ENCODE results near the gene SMPD1.

The SMPD1 gene

GRCh38 chr11:6437423-6437822 is 47.1 kb downstream of the SMPD1 start:
- no peak for TF ChIP-seq EZH2 (IDR thresholded peaks at IDR 0.05; ENCODE audit: borderline replicate concordance, low read depth, low read length, severe bottlenecking)
- TF ChIP-seq CTCF (IDR thresholded peaks at IDR 0.05; ENCODE audit: borderline replicate concordance, extremely low read depth, low read length, poor library complexity, severe bottlenecking), result no peak
- no peaks in the 10 kb centered on the region for H3K79me2 ChIP-seq (ENCODE audit: insufficient read depth, low read length)
- no peaks in the 10 kb centered on the region for H3K27me3 ChIP-seq (ENCODE audit: insufficient read depth, low read length, poor library complexity)
- H3K9me3 ChIP-seq (ENCODE audit: insufficient read depth, low read length, severe bottlenecking), result no peaks in the 10 kb centered on the region
- no peak for DNase-seq
- H2AFZ ChIP-seq (ENCODE audit: low read depth, low read length), result no peak overlapping the region
- no peaks in the 10 kb centered on the region for H3K4me1 ChIP-seq (ENCODE audit: insufficient read depth, low read length)
- no peak overlapping the region for H3K27ac ChIP-seq (ENCODE audit: low read length)
- no peaks in the 10 kb centered on the region for H3K36me3 ChIP-seq (ENCODE audit: insufficient read depth, low read length)
- H3K9ac ChIP-seq (ENCODE audit: low read depth, low read length), result no peak overlapping the region
- H3K4me2 ChIP-seq (ENCODE audit: insufficient read depth, low read length), result no peak overlapping the region
- no peak for ATAC-seq (ENCODE audit: insufficient read depth, low read depth)
- H4K20me1 ChIP-seq (ENCODE audit: insufficient read depth, low read length), result no peaks in the 10 kb centered on the region
- H3K4me3 ChIP-seq (ENCODE audit: low read depth in 1 of 2, low read length in 2 of 2), result no peak overlapping the region

- no peaks in the 10 kb centered on the region for H3K4me1 ChIP-seq (ENCODE audit: insufficient read depth, low read length)
- H3K4me3 ChIP-seq (ENCODE audit: low read depth in 1 of 2, low read length in 2 of 2), result no peak overlapping the region
- H2AFZ ChIP-seq (ENCODE audit: low read depth, low read length), result no peak overlapping the region
- no peaks in the 10 kb centered on the region for H3K36me3 ChIP-seq (ENCODE audit: insufficient read depth, low read length)
- no peaks in the 10 kb centered on the region for H3K9me3 ChIP-seq (ENCODE audit: insufficient read depth, low read length, severe bottlenecking)
- TF ChIP-seq CTCF (IDR thresholded peaks at IDR 0.05; ENCODE audit: borderline replicate concordance, extremely low read depth, low read length, poor library complexity, severe bottlenecking) (no peak), EZH2 (IDR thresholded peaks at IDR 0.05; ENCODE audit: borderline replicate concordance, low read depth, low read length, severe bottlenecking) (no peak)
- H4K20me1 ChIP-seq (ENCODE audit: insufficient read depth, low read length), result no peaks in the 10 kb centered on the region
- H3K4me2 ChIP-seq (ENCODE audit: insufficient read depth, low read length), result no peak overlapping the region
- no peaks in the 10 kb centered on the region for H3K79me2 ChIP-seq (ENCODE audit: insufficient read depth, low read length)
- no peak overlapping the region for H3K27ac ChIP-seq (ENCODE audit: low read length)
- ATAC-seq (ENCODE audit: insufficient read depth, low read depth) (no peak), DNase-seq (no peak)
- no peak overlapping the region for H3K9ac ChIP-seq (ENCODE audit: low read depth, low read length)
- no peaks in the 10 kb centered on the region for H3K27me3 ChIP-seq (ENCODE audit: insufficient read depth, low read length, poor library complexity)
Observed at GRCh38 chr11:6437993-6438392, 47.7 kb downstream of the SMPD1 start.

GRCh38 chr11:6438979-6439571 is 48.8 kb downstream of the SMPD1 start:
- Histone ChIP-seq H2AFZ (ENCODE audit: low read depth, low read length) (peak overlapping the region; percentile 59), H3K4me3 (ENCODE audit: low read depth in 1 of 2, low read length in 2 of 2) (no peak overlapping the region), H3K9ac (ENCODE audit: low read depth, low read length) (no peak overlapping the region), H4K20me1 (ENCODE audit: insufficient read depth, low read length) (no peaks in the 10 kb centered on the region), H3K79me2 (ENCODE audit: insufficient read depth, low read length) (no peaks in the 10 kb centered on the region), H3K4me2 (ENCODE audit: insufficient read depth, low read length) (no peak overlapping the region), H3K27ac (ENCODE audit: low read length) (no peak overlapping the region), H3K27me3 (ENCODE audit: insufficient read depth, low read length, poor library complexity) (no peaks in the 10 kb centered on the region), H3K4me1 (ENCODE audit: insufficient read depth, low read length) (0 out of 2 replicates have a peak, but pooled peaks cover 3% of the 10 kb centered on the region), H3K9me3 (ENCODE audit: insufficient read depth, low read length, severe bottlenecking) (no peaks in the 10 kb centered on the region), H3K36me3 (ENCODE audit: insufficient read depth, low read length) (no peaks in the 10 kb centered on the region)
- ATAC-seq (ENCODE audit: insufficient read depth, low read depth) (peak; percentile 63; the same call in 2 of the 3 replicates), DNase-seq (peak; percentile 52)
- TF ChIP-seq EZH2 (IDR thresholded peaks at IDR 0.05; ENCODE audit: borderline replicate concordance, low read depth, low read length, severe bottlenecking), result no peak
- peak; percentile 78 for TF ChIP-seq CTCF (IDR thresholded peaks at IDR 0.05; ENCODE audit: borderline replicate concordance, extremely low read depth, low read length, poor library complexity, severe bottlenecking)
